HFFc6 (cell line): ENCODE data around the gene GATAD2B. TPM values are rescaled to one million over a fixed set of nuclear protein-coding genes. Genes with fewer than 3 reads are reported as not detected.
"Not testable (repeated sequence)": the region's sequence is repeated elsewhere in the genome, so short reads cannot be mapped to it uniquely, and the experiment has no call there.

Experiments used
- DNase-seq: peaks from one replicate; pipeline ENCODE4 v3.0.0-alpha.2; 2018
- H3K27ac Mint-ChIP-seq: 2 replicates; pipeline ENCODE4 v1.8.0; 2020; ENCODE audit warnings: mild to moderate bottlenecking, mixed read lengths
- H3K27me3 Mint-ChIP-seq: 2 replicates; pipeline ENCODE4 v1.8.0; 2021; ENCODE audit warnings: mild to moderate bottlenecking, moderate library complexity, mixed read lengths; ENCODE audit not compliant: insufficient read depth
- H3K36me3 Mint-ChIP-seq: 2 replicates; pipeline ENCODE4 v1.8.0; 2021; ENCODE audit warnings: low read depth, mixed read lengths
- H3K4me1 Mint-ChIP-seq: 2 replicates; pipeline ENCODE4 v1.8.0; 2020; ENCODE audit warnings: low read depth, mixed read lengths
- H3K4me3 Mint-ChIP-seq: 2 replicates; pipeline ENCODE4 v1.8.0; 2020; ENCODE audit warnings: mild to moderate bottlenecking, moderate library complexity, mixed read lengths
- H3K9me3 Mint-ChIP-seq: 2 replicates; pipeline ENCODE4 v1.8.0; 2020; ENCODE audit warnings: mild to moderate bottlenecking, mixed read lengths
- CTCF ChIP-seq: fragments of 200-600 bp; sonication (generic); IDR thresholded peaks from 2 replicates; pipeline ENCODE4 v1.5.0; 2021; ENCODE audit warnings: antibody characterized with exemption, mild to moderate bottlenecking
- total RNA-seq, 6 experiments: library from RNA; stranded (reverse); fragmentation: NEBNext Ultra II Directional; extraction: Animal tissue kit (Norgen Biotek cat#: 25700); gene quantifications; 2 replicates in 1 of 6; 3 replicates in 5 of 6; pipeline ENCODE4 v1.2.3, GENCODE V29; 2021

GATAD2B gene
- total RNA-seq, 6 experiments from 2014 or later = 29.3 to 40.9 (median 38.4) TPM

- H3K9me3 Mint-ChIP-seq = no peaks in the 10 kb centered on the region
- TF ChIP-seq CTCF = no peak
- no peak for DNase-seq
- no peak overlapping the region for H3K4me3 Mint-ChIP-seq
- no peak overlapping the region for H3K27ac Mint-ChIP-seq
- no peaks in the 10 kb centered on the region for H3K27me3 Mint-ChIP-seq
- H3K36me3 Mint-ChIP-seq = peaks cover 7% of the 10 kb centered on the region
- peaks cover 7% of the 10 kb centered on the region; the same call in 1 of the 2 replicates for H3K4me1 Mint-ChIP-seq
Observed at GRCh38 chr1:153907134-153907533, 15.6 kb downstream of the GATAD2B start.

- no peak for DNase-seq
- Mint-ChIP-seq H3K4me3 (no peak overlapping the region), H3K36me3 (peaks cover 7% of the 10 kb centered on the region), H3K4me1 (peaks cover 7% of the 10 kb centered on the region; the same call in 1 of the 2 replicates), H3K27ac (peak overlapping the region; percentile 61; the same call in 1 of the 2 replicates), H3K27me3 (no peaks in the 10 kb centered on the region), H3K9me3 (no peaks in the 10 kb centered on the region)
- TF ChIP-seq CTCF = no peak
Observed at GRCh38 chr1:153906396-153906795, 16.4 kb downstream of the GATAD2B start.

GRCh38 chr1:153905908-153906307 is 16.9 kb downstream of the GATAD2B start:
- H3K4me3 Mint-ChIP-seq, H3K27me3 Mint-ChIP-seq, H3K4me1 Mint-ChIP-seq, H3K36me3 Mint-ChIP-seq, DNase-seq, H3K9me3 Mint-ChIP-seq: not testable (repeated sequence)
- peak overlapping the region; percentile 61; the same call in 1 of the 2 replicates for H3K27ac Mint-ChIP-seq

GRCh38 chr1:153903841-153904455 is 18.8 kb downstream of the GATAD2B start:
- no peak for DNase-seq
- no peak for TF ChIP-seq CTCF
- peaks cover 7% of the 10 kb centered on the region; the same call in 1 of the 2 replicates for H3K4me1 Mint-ChIP-seq
- H3K27me3 Mint-ChIP-seq = no peaks in the 10 kb centered on the region
- peaks cover 7% of the 10 kb centered on the region for H3K36me3 Mint-ChIP-seq
- no peak overlapping the region for H3K4me3 Mint-ChIP-seq
- H3K27ac Mint-ChIP-seq = no peak overlapping the region
- H3K9me3 Mint-ChIP-seq = no peaks in the 10 kb centered on the region

- no peaks in the 10 kb centered on the region for H3K9me3 Mint-ChIP-seq
- H3K36me3 Mint-ChIP-seq = peaks cover 5% of the 10 kb centered on the region; the same call in 1 of the 2 replicates
- no peak overlapping the region for H3K27ac Mint-ChIP-seq
- peaks cover 9% of the 10 kb centered on the region for H3K4me1 Mint-ChIP-seq
- no peaks in the 10 kb centered on the region for H3K27me3 Mint-ChIP-seq
- no peak for DNase-seq
- TF ChIP-seq CTCF = no peak
- no peak overlapping the region for H3K4me3 Mint-ChIP-seq
Observed at GRCh38 chr1:153899509-153899908, 23.3 kb downstream of the GATAD2B start.

- not testable (repeated sequence) for H3K9me3 Mint-ChIP-seq, H3K36me3 Mint-ChIP-seq, H3K4me3 Mint-ChIP-seq, DNase-seq, H3K27me3 Mint-ChIP-seq, H3K4me1 Mint-ChIP-seq
- 0 out of 2 replicates have a peak overlapping the region, but pooled peaks have one; percentile 4 for H3K27ac Mint-ChIP-seq
Observed at GRCh38 chr1:153895866-153896265, 26.9 kb downstream of the GATAD2B start.

GRCh38 chr1:153891042-153891441 is 31.7 kb downstream of the GATAD2B start:
- H3K36me3 Mint-ChIP-seq, H3K27ac Mint-ChIP-seq: not testable (repeated sequence)

More at GRCh38 chr1:153891042-153891441, 31.7 kb downstream of the GATAD2B start:
- H3K4me3 Mint-ChIP-seq, DNase-seq, H3K27me3 Mint-ChIP-seq, H3K9me3 Mint-ChIP-seq: not testable (repeated sequence)
- peaks cover 20% of the 10 kb centered on the region for H3K4me1 Mint-ChIP-seq
